Astrocyte (in vitro differentiated cells and primary cell): Measurements from ENCODE around the gene NFATC1.

ENCODE experiments used
- CTCF ChIP-seq: IDR thresholded peaks from 2 replicates; pipeline ENCODE4 v1.5.1; 2011; ENCODE audit warnings: low read depth, mild to moderate bottlenecking, inconsistent platforms, low read length, moderate library complexity; ENCODE audit not compliant: insufficient read depth
- EZH2 ChIP-seq: IDR thresholded peaks from 2 replicates; pipeline ENCODE4 v1.6.1; 2012; ENCODE audit warnings: mild to moderate bottlenecking, low read length, inconsistent platforms; ENCODE audit not compliant: insufficient read depth

GRCh38 chr18:79436556-79437275 lies 41.0 kb downstream of the NFATC1 start:
- TF ChIP-seq CTCF (no peak), EZH2 (no peak)
